ENCODE data around the gene GLIS1. TPM values are rescaled to one million over a fixed set of nuclear protein-coding genes. Genes with fewer than 3 reads are reported as not detected.

GLIS1 gene
- total RNA-seq, 1 experiment from 2014 or later, result 0.13 TPM

DNA sequence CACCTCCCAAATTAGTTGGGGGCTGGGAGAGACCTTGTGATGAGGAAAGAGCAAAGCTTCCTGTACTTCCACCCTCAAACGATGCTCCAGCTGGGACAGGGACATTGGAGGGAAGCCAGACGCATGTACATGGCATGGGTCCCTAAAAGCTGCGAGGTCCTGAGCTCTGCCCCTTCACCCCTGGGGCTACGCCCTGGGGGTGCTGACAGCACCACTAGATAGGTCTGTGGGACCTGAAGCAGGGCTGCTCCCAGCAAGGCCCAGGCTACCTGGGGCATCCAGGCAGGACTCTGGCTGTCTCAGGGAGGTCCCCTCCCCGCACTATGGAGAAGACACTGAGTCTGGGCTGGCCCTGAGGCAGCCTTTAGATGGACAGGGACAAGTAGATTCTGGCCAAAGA lies 196.4 kb downstream of the GLIS1 start:
- TF ChIP-seq, protein P1, sequence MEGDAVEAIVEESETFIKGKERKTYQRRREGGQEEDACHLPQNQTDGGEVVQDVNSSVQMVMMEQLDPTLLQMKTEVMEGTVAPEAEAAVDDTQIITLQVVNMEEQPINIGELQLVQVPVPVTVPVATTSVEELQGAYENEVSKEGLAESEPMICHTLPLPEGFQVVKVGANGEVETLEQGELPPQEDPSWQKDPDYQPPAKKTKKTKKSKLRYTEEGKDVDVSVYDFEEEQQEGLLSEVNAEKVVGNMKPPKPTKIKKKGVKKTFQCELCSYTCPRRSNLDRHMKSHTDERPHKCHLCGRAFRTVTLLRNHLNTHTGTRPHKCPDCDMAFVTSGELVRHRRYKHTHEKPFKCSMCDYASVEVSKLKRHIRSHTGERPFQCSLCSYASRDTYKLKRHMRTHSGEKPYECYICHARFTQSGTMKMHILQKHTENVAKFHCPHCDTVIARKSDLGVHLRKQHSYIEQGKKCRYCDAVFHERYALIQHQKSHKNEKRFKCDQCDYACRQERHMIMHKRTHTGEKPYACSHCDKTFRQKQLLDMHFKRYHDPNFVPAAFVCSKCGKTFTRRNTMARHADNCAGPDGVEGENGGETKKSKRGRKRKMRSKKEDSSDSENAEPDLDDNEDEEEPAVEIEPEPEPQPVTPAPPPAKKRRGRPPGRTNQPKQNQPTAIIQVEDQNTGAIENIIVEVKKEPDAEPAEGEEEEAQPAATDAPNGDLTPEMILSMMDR (conservative IDR thresholded peaks at IDR 0.05; ENCODE audit: low read depth, low read length), result no peak
- no peak for TF ChIP-seq EZH2 (IDR thresholded peaks at IDR 0.05; ENCODE audit: borderline replicate concordance, low read depth, low read length, poor library complexity, severe bottlenecking)
- Histone ChIP-seq H3K36me3 (ENCODE audit: insufficient read depth, low read length, poor library complexity, severe bottlenecking) (no peaks in the 10 kb centered on the region), H3K9me3 (ENCODE audit: low read depth, low read length, poor library complexity, severe bottlenecking) (no peaks in the 10 kb centered on the region), H3K27me3 (replicated peaks; ENCODE audit: insufficient read depth, low read depth, low read length, poor library complexity) (no peaks in the 10 kb centered on the region), H3K4me1 (ENCODE audit: insufficient read depth, low read length, poor library complexity, severe bottlenecking) (no peaks in the 10 kb centered on the region), H3K27ac (ENCODE audit: low read depth, low read length, poor library complexity, severe bottlenecking) (no peak overlapping the region), H3K4me3 (ENCODE audit: low read depth, low read length, poor library complexity, severe bottlenecking) (no peak overlapping the region)
- no peak for DNase-seq (ENCODE audit: low spot score)
- intact Hi-C loops (cut with micrococcal nuclease; ENCODE audit: unreplicated experiment), result no loop called here
- BruUV-seq (replicated peaks), result no TSS peak
- ChIA-PET CTCF (no interaction called here), POLR2A (ENCODE audit: low non-redundant PET) (interaction anchor here (0.7 kb wide), 1 partner anchor 251 kb away, joined by 3 read pairs; no protein-coding TSS in a partner anchor)

GRCh38 chr1:53541761-53542550 lies 197.0 kb downstream of the GLIS1 start:
- no peaks in the 10 kb centered on the region for H3K36me3 ChIP-seq (ENCODE audit: insufficient read depth, low read length, poor library complexity, severe bottlenecking)
- no peak overlapping the region for H3K27ac ChIP-seq (ENCODE audit: low read depth, low read length, poor library complexity, severe bottlenecking)
- no TSS peak for BruUV-seq (replicated peaks)
- H3K4me1 ChIP-seq (ENCODE audit: insufficient read depth, low read length, poor library complexity, severe bottlenecking), result no peaks in the 10 kb centered on the region
- no peak for DNase-seq (ENCODE audit: low spot score)
- ChIA-PET POLR2A (ENCODE audit: low non-redundant PET) (interaction anchor here (0.7 kb wide), 1 partner anchor 250 kb away, joined by 3 read pairs; no protein-coding TSS in a partner anchor), CTCF (no interaction called here)
- intact Hi-C loops (cut with micrococcal nuclease; ENCODE audit: unreplicated experiment), result no loop called here
- no peak overlapping the region for H3K4me3 ChIP-seq (ENCODE audit: low read depth, low read length, poor library complexity, severe bottlenecking)
- H3K27me3 ChIP-seq (replicated peaks; ENCODE audit: insufficient read depth, low read depth, low read length, poor library complexity), result no peaks in the 10 kb centered on the region
- TF ChIP-seq, protein P1 (conservative IDR thresholded peaks at IDR 0.05; ENCODE audit: low read depth, low read length), result peak; percentile 42
- no peak for TF ChIP-seq EZH2 (IDR thresholded peaks at IDR 0.05; ENCODE audit: borderline replicate concordance, low read depth, low read length, poor library complexity, severe bottlenecking)
- no peaks in the 10 kb centered on the region for H3K9me3 ChIP-seq (ENCODE audit: low read depth, low read length, poor library complexity, severe bottlenecking)

DNA sequence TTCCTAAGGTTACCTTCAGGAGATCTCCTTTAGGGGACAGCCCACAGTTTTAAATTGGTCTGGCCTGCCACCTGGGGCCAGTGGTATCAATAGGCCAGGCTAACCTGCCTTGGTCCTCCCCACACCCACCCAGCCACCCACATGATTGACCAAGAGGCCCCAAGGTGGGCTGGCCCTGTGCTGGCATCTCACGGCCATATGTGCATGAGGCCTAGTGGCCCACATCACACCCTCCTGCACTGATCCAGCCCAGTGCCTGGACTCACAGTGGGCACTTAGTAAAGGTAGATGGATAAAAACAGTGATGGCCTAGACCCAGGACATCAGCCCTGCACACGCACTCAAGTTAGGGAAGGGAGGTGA lies 197.7 kb downstream of the GLIS1 start:
- TF ChIP-seq EZH2 (IDR thresholded peaks at IDR 0.05; ENCODE audit: borderline replicate concordance, low read depth, low read length, poor library complexity, severe bottlenecking), result no peak
- TF ChIP-seq, protein P1 (conservative IDR thresholded peaks at IDR 0.05; ENCODE audit: low read depth, low read length), result no peak
- DNase-seq (ENCODE audit: low spot score), result no peak
- Histone ChIP-seq H3K36me3 (ENCODE audit: insufficient read depth, low read length, poor library complexity, severe bottlenecking) (no peaks in the 10 kb centered on the region), H3K4me1 (ENCODE audit: insufficient read depth, low read length, poor library complexity, severe bottlenecking) (no peaks in the 10 kb centered on the region), H3K9me3 (ENCODE audit: low read depth, low read length, poor library complexity, severe bottlenecking) (no peaks in the 10 kb centered on the region), H3K27me3 (replicated peaks; ENCODE audit: insufficient read depth, low read depth, low read length, poor library complexity) (no peaks in the 10 kb centered on the region), H3K27ac (ENCODE audit: low read depth, low read length, poor library complexity, severe bottlenecking) (no peak overlapping the region), H3K4me3 (ENCODE audit: low read depth, low read length, poor library complexity, severe bottlenecking) (no peak overlapping the region)
- BruUV-seq (replicated peaks), result no TSS peak
- POLR2A ChIA-PET (ENCODE audit: low non-redundant PET), result no interaction called here
- intact Hi-C loops (cut with micrococcal nuclease; ENCODE audit: unreplicated experiment), result no loop called here
- CTCF ChIA-PET, result no interaction called here

Measured in A673 (cell line).